A549 (cell line): Measurements from ENCODE around the gene POLR3F. TPM values are rescaled to one million over a fixed set of nuclear protein-coding genes. Genes with fewer than 3 reads are reported as not detected.

Source experiments
- ATAC-seq, 2 experiments: fragments of 200-7000 bp in 1 of 2; fragments of >200 bp in 1 of 2; cut with Nextera tagmentation in 1 of 2; cut with Tn5 transposase in 1 of 2; 3 replicates each; pipeline versions ENCODE4 v1.8.0 to v1.9.1; 2018 to 2020; ENCODE audit warnings: mild to moderate bottlenecking in 1 of 2, moderate library complexity in 1 of 2
- CTCF ChIA-PET: fragments of 300-600 bp; sonication (Branson Sonifier 250); formaldehyde crosslinking; extraction: SDS; loops from one replicate; lab custom pipeline; 2021; ENCODE audit warnings: antibody characterized with exemption, inconsistent platforms; lab: Yijun Ruan, JAX
- POLR2A ChIA-PET: fragments of 350-600 bp; formaldehyde crosslinking; extraction: SDS; loops from one replicate; lab custom pipeline; 2021; ENCODE audit warnings: antibody characterized with exemption, inconsistent platforms; lab: Yijun Ruan, JAX
- DNase-seq, 2 experiments: peaks; one replicate each; pipeline versions ENCODE4 v3.0.0 to v3.0.0-alpha.2; 2011 to 2016; ENCODE audit warnings: low read depth in 1 of 2, low spot score in 1 of 2
- FAIRE-seq: peaks from 2 replicates; lab custom pipeline; 2011; peaks lifted over from hg19 to GRCh38; lab: Jason Lieb, UNC
- H3K27ac ChIP-seq, 2 experiments: fragments of >200 bp; sonication (Bioruptor Twin); formaldehyde crosslinking; 3 replicates each; pipeline ENCODE4 v1.5.1; 2016 to 2017
- H3K4me1 ChIP-seq: fragments of >200 bp; sonication (Bioruptor Twin); formaldehyde crosslinking; 3 replicates; pipeline ENCODE4 v1.6.1; 2016
- H3K4me2 ChIP-seq: fragments of >200 bp; sonication (Bioruptor Twin); formaldehyde crosslinking; 3 replicates; pipeline ENCODE4 v1.6.1; 2016
- H3K4me3 ChIP-seq: fragments of >200 bp; sonication (Bioruptor Twin); formaldehyde crosslinking; 3 replicates; pipeline ENCODE4 v1.5.1; 2016
- H3K9me3 ChIP-seq: fragments of >200 bp; sonication (Bioruptor Twin); formaldehyde crosslinking; 3 replicates; pipeline ENCODE4 v1.6.1; 2016
- BHLHE40 ChIP-seq: IDR thresholded peaks from 2 replicates; pipeline ENCODE4 v1.6.1; 2012; ENCODE audit warnings: low read depth, low read length, inconsistent platforms
- CEBPB ChIP-seq, 2 experiments: fragments of >200 bp in 1 of 2; sonication (Bioruptor Twin) in 1 of 2; formaldehyde crosslinking in 1 of 2; IDR thresholded peaks; 2 replicates each; pipeline ENCODE4 v1.6.1; 2012 to 2016
- CHD4 ChIP-seq: fragments of 200-600 bp; sonication (generic); IDR thresholded peaks from 2 replicates; pipeline ENCODE4 v1.6.1; 2016; ENCODE audit warnings: antibody characterized with exemption, mild to moderate bottlenecking, borderline replicate concordance
- EHF ChIP-seq: fragments of 250-450 bp; sonication (Bioruptor Pico); IDR thresholded peaks from 2 replicates; pipeline ENCODE4 v1.5.0; 2020; ENCODE audit warnings: mild to moderate bottlenecking
- EP300 ChIP-seq, 2 experiments: fragments of >200 bp; sonication (Bioruptor Twin); formaldehyde crosslinking; IDR thresholded peaks; 2 replicates in 1 of 2; 3 replicates in 1 of 2; pipeline ENCODE4 v1.6.1; 2016 to 2017
- FOSB ChIP-seq: fragments of 250-450 bp; sonication (Bioruptor Pico); IDR thresholded peaks from 2 replicates; pipeline ENCODE4 v1.5.0; 2020; ENCODE audit warnings: mild to moderate bottlenecking, moderate library complexity
- HOXB13 ChIP-seq: fragments of 250-450 bp; sonication (Bioruptor Pico); IDR thresholded peaks from 2 replicates; pipeline ENCODE4 v1.5.0; 2020; ENCODE audit warnings: low read depth, mild to moderate bottlenecking, moderate library complexity
- KDM5A ChIP-seq: fragments of 200-600 bp; sonication (generic); IDR thresholded peaks from 2 replicates; pipeline ENCODE4 v1.6.1; 2016; ENCODE audit warnings: antibody characterized with exemption, mild to moderate bottlenecking
- MAZ ChIP-seq: fragments of 150-350 bp; IDR thresholded peaks from 2 replicates; pipeline ENCODE4 v1.6.1; 2014; ENCODE audit warnings: antibody characterized with exemption, low read depth, low read length, borderline replicate concordance
- MYC ChIP-seq: IDR thresholded peaks from 2 replicates; pipeline ENCODE4 v1.6.1; 2012; ENCODE audit warnings: mild to moderate bottlenecking, inconsistent platforms, low read length, improper control_type of control experiment, borderline replicate concordance
- NFE2L2 ChIP-seq: fragments of 150-350 bp; conservative IDR thresholded peaks from 2 replicates; pipeline ENCODE4 v1.6.1; 2014; ENCODE audit warnings: low read length
- NPAS2 ChIP-seq: fragments of 250-450 bp; sonication (Bioruptor Pico); IDR thresholded peaks from 2 replicates; pipeline ENCODE4 v1.8.0; 2022; ENCODE audit warnings: mild to moderate bottlenecking, moderate library complexity, borderline replicate concordance
- NR3C1 ChIP-seq: fragments of >200 bp; sonication (Bioruptor Twin); formaldehyde crosslinking; IDR thresholded peaks from 3 replicates; pipeline ENCODE4 v1.6.1; 2017
- PHF8 ChIP-seq: fragments of 200-600 bp; sonication (generic); IDR thresholded peaks from 2 replicates; pipeline ENCODE4 v1.6.1; 2016; ENCODE audit warnings: low read depth, mild to moderate bottlenecking, antibody characterized with exemption, moderate library complexity, borderline replicate concordance
- POLR2AphosphoS2 ChIP-seq: conservative IDR thresholded peaks from 2 replicates; pipeline ENCODE4 v1.6.1; 2012; ENCODE audit warnings: low read length, improper control_type of control experiment, inconsistent platforms
- RCOR1 ChIP-seq: fragments of 150-350 bp; IDR thresholded peaks from 2 replicates; pipeline ENCODE4 v1.6.1; 2014; ENCODE audit warnings: antibody characterized with exemption, low read length, low read depth
- RFX5 ChIP-seq: fragments of 450-650 bp; IDR thresholded peaks from 2 replicates; pipeline ENCODE4 v1.7.1; 2014; ENCODE audit warnings: antibody characterized with exemption, mild to moderate bottlenecking, moderate library complexity
- RNF2 ChIP-seq: fragments of 200-600 bp; sonication (generic); IDR thresholded peaks from 2 replicates; pipeline ENCODE4 v1.6.1; 2016; ENCODE audit warnings: low read depth, mild to moderate bottlenecking, antibody characterized with exemption, moderate library complexity, borderline replicate concordance
- SMC3 ChIP-seq: fragments of >200 bp; sonication (Bioruptor Twin); formaldehyde crosslinking; IDR thresholded peaks from 3 replicates; pipeline ENCODE4 v1.6.1; 2018; ENCODE audit warnings: inconsistent platforms
- TFCP2L1 ChIP-seq: fragments of 250-450 bp; sonication (Bioruptor Pico); IDR thresholded peaks from 2 replicates; pipeline ENCODE4 v1.5.0; 2021; ENCODE audit warnings: mild to moderate bottlenecking
- ZC3H11A ChIP-seq: fragments of 450-650 bp; IDR thresholded peaks from 2 replicates; pipeline ENCODE4 v1.6.1; 2014; ENCODE audit warnings: antibody characterized with exemption, mild to moderate bottlenecking
- ZFP36 ChIP-seq: fragments of 450-650 bp; IDR thresholded peaks from 2 replicates; pipeline ENCODE4 v1.6.1; 2014; ENCODE audit warnings: borderline replicate concordance; ENCODE audit not compliant: partially characterized antibody
- ZSCAN20 ChIP-seq: fragments of 250-450 bp; sonication (Bioruptor Pico); IDR thresholded peaks from 2 replicates; pipeline ENCODE4 v1.8.0; 2022; ENCODE audit warnings: mild to moderate bottlenecking, moderate library complexity
- WGBS: methylation state at CpG from one replicate; pipeline ENCODE4 v1.1.6; 2017; ENCODE audit errors: missing lambda C conversion rate; 5-methylcytosine and 5-hydroxymethylcytosine counted together
- polyA plus RNA-seq, 4 experiments: library from polyadenylated mRNA; depleted of rRNA in 3 of 4; stranded (reverse); fragments of >200 nt; fragmentation: RNase III in 1 of 4; extraction: RNeasy Plus Mini Kit Qiagen cat#74134 plus additional on column Dnase treatment in 1 of 4; gene quantifications; 2 replicates in 3 of 4; 3 replicates in 1 of 4; pipeline ENCODE4 v1.2.3, GENCODE V29; 2011 to 2017
- TF ChIP-seq, protein P1 (sequence below): fragments of 250-450 bp; sonication (Bioruptor Pico); IDR thresholded peaks from 2 replicates; pipeline ENCODE4 v1.5.0; 2021; ENCODE audit warnings: mild to moderate bottlenecking, moderate library complexity, borderline replicate concordance
- TF ChIP-seq, protein P2 (sequence below): fragments of 150-350 bp; IDR thresholded peaks from 2 replicates; pipeline ENCODE4 v1.6.1; 2014; ENCODE audit warnings: low read depth, mild to moderate bottlenecking, low read length
- TF ChIP-seq, protein P3 (sequence below): IDR thresholded peaks from 2 replicates; pipeline ENCODE4 v1.6.1; 2012
- TF ChIP-seq, protein P4 (sequence below): fragments of 450-650 bp; IDR thresholded peaks from 2 replicates; pipeline ENCODE4 v1.6.1; 2014; ENCODE audit warnings: antibody characterized with exemption
- TF ChIP-seq, protein P5 (sequence below): fragments of >200 bp; sonication (Bioruptor Twin); formaldehyde crosslinking; IDR thresholded peaks from 3 replicates; pipeline ENCODE4 v1.5.1; 2016
- TF ChIP-seq, protein P6 (sequence below): fragments of >200 bp; sonication (Bioruptor Twin); formaldehyde crosslinking; IDR thresholded peaks from 3 replicates; pipeline ENCODE4 v1.6.1; 2016

POLR3F gene
- polyA plus RNA-seq, 2 of the 4 experiments (the other 2 are of a cell fraction): 20.7 to 22.6 TPM

DNA sequence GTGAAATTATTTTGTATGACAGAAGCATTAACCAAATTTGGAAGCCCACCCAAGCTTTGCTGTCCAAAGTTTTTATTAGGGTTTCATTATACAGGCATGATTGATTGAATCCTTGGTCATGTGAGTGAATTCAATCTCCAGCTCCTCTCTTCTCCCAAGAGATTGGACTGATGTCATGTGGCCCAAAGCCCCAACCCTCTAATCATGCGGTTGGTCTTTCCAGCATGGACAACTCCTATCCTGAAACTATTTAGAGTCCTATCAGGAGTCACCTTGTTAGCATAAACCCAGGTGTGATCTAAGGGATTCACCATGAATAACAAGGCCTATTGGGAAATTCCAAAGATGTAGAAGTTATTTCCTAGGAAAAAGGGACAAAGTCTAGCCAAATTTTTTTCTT is 10.6 kb downstream of the POLR3F start:
- no peak for FAIRE-seq
- ChIA-PET CTCF (interaction anchor here (0.6 to 1.3 kb wide), 4 partner anchors 9 to 731 kb away, joined by 3 to 4 read pairs (median 3); no protein-coding TSS in a partner anchor), POLR2A (interaction anchor here (1.1 to 2.1 kb wide), 2 partner anchors 11 to 19 kb away, joined by 3 to 10 read pairs; partner anchors contain the start of genes DZANK1, POLR3F and RBBP9)
- Histone ChIP-seq H3K9me3 (no peaks in the 10 kb centered on the region), H3K4me2 (no peak overlapping the region), H3K4me3 (no peak overlapping the region), H3K4me1 (no peaks in the 10 kb centered on the region), H3K27ac (no peak overlapping the region)
- TF ChIP-seq, protein P1, sequence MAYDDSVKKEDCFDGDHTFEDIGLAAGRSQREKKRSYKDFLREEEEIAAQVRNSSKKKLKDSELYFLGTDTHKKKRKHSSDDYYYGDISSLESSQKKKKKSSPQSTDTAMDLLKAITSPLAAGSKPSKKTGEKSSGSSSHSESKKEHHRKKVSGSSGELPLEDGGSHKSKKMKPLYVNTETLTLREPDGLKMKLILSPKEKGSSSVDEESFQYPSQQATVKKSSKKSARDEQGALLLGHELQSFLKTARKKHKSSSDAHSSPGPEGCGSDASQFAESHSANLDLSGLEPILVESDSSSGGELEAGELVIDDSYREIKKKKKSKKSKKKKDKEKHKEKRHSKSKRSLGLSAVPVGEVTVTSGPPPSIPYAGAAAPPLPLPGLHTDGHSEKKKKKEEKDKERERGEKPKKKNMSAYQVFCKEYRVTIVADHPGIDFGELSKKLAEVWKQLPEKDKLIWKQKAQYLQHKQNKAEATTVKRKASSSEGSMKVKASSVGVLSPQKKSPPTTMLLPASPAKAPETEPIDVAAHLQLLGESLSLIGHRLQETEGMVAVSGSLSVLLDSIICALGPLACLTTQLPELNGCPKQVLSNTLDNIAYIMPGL: no peak
- TF ChIP-seq, protein P2, sequence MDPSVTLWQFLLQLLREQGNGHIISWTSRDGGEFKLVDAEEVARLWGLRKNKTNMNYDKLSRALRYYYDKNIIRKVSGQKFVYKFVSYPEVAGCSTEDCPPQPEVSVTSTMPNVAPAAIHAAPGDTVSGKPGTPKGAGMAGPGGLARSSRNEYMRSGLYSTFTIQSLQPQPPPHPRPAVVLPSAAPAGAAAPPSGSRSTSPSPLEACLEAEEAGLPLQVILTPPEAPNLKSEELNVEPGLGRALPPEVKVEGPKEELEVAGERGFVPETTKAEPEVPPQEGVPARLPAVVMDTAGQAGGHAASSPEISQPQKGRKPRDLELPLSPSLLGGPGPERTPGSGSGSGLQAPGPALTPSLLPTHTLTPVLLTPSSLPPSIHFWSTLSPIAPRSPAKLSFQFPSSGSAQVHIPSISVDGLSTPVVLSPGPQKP: no peak
- TF ChIP-seq MAZ (no peak), ZC3H11A (no peak), ZFP36 (no peak), RNF2 (no peak), KDM5A (no peak), NPAS2 (CRISPR knock-in tag) (no peak), EHF (CRISPR knock-in tag) (no peak), BHLHE40 (no peak), CHD4 (no peak), NR3C1 (no peak)
- TF ChIP-seq, protein P3, sequence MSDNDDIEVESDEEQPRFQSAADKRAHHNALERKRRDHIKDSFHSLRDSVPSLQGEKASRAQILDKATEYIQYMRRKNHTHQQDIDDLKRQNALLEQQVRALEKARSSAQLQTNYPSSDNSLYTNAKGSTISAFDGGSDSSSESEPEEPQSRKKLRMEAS: no peak
- TF ChIP-seq, protein P4, sequence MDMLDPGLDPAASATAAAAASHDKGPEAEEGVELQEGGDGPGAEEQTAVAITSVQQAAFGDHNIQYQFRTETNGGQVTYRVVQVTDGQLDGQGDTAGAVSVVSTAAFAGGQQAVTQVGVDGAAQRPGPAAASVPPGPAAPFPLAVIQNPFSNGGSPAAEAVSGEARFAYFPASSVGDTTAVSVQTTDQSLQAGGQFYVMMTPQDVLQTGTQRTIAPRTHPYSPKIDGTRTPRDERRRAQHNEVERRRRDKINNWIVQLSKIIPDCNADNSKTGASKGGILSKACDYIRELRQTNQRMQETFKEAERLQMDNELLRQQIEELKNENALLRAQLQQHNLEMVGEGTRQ: no peak
- no peak for DNase-seq
- WGBS: 100% methylated on average over 1 of the region's 1 CpG
- ATAC-seq: no peak

DNA sequence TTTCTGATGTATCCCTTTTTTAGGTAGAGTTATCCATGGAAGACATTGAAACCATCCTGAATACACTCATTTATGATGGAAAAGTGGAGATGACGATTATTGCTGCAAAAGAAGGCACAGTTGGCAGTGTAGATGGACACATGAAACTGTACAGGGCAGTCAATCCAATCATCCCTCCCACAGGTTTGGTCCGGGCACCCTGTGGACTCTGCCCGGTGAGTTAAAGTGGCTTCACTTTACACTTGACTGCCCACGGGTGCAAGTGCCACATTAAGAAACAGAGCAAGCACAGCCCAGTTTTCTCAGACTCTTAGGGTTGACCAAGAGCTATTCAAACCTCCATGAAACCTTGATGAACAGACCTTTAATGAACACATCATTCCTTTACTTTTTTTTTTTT is 14.4 kb downstream of the POLR3F start:
- TF ChIP-seq PHF8: no peak
- TF ChIP-seq RCOR1: no peak
- no peak for TF ChIP-seq CEBPB (IDR thresholded peaks at IDR 0.05)
- ChIA-PET CTCF (interaction anchor here (1.5 to 1.6 kb wide), 2 partner anchors 9 to 15 kb away, joined by 3 to 6 read pairs; partner anchors contain the start of gene RBBP9), POLR2A (no interaction called here)
- Histone ChIP-seq H3K4me3 (no peak overlapping the region), H3K27ac (no peak overlapping the region), H3K4me2 (no peak overlapping the region), H3K4me1 (no peaks in the 10 kb centered on the region), H3K9me3 (no peaks in the 10 kb centered on the region)
- WGBS: 93% methylated on average over 4 of the region's 4 CpGs
- ATAC-seq: no peak
- DNase-seq: no peak
- no peak for FAIRE-seq

DNA sequence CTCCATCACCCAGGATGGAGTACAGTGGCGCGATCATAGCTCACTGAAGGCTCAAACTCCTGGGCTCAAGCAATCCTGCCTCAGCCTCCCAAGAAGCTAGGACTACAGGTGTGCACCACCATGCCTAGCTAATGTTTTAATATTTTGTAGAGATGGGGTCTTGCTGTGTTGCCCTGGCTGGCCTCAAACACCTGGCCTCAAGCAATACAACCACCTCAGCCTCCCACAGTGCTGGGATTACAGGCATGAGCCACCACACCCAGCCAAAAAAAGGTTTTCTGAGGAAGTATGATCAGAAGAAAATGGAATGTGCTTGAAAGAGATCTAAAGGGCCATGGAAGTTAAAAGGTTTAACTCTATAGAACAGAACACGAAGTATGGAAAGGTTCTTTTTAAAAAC is 21.1 kb downstream of the POLR3F start:
- Histone ChIP-seq H3K4me3 (no peak overlapping the region), H3K27ac (no peak overlapping the region), H3K9me3 (no peaks in the 10 kb centered on the region), H3K4me1 (no peaks in the 10 kb centered on the region), H3K4me2 (no peak overlapping the region)
- DNase-seq (no peak), ATAC-seq (no peak), FAIRE-seq (no peak)
- POLR2A ChIA-PET: no interaction called here
- CTCF ChIA-PET: no interaction called here
- 93% methylated on average over 3 of the region's 3 CpGs for WGBS
- TF ChIP-seq POLR2AphosphoS2: no peak
- TF ChIP-seq RNF2: no peak
- TF ChIP-seq PHF8: no peak
- no peak for TF ChIP-seq TFCP2L1
- TF ChIP-seq SMC3: no peak
- no peak for TF ChIP-seq RFX5
- no peak for TF ChIP-seq EP300 (IDR thresholded peaks at IDR 0.05)
- no peak for TF ChIP-seq CEBPB (IDR thresholded peaks at IDR 0.05)
- TF ChIP-seq, protein P5, sequence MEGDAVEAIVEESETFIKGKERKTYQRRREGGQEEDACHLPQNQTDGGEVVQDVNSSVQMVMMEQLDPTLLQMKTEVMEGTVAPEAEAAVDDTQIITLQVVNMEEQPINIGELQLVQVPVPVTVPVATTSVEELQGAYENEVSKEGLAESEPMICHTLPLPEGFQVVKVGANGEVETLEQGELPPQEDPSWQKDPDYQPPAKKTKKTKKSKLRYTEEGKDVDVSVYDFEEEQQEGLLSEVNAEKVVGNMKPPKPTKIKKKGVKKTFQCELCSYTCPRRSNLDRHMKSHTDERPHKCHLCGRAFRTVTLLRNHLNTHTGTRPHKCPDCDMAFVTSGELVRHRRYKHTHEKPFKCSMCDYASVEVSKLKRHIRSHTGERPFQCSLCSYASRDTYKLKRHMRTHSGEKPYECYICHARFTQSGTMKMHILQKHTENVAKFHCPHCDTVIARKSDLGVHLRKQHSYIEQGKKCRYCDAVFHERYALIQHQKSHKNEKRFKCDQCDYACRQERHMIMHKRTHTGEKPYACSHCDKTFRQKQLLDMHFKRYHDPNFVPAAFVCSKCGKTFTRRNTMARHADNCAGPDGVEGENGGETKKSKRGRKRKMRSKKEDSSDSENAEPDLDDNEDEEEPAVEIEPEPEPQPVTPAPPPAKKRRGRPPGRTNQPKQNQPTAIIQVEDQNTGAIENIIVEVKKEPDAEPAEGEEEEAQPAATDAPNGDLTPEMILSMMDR: no peak
- no peak for TF ChIP-seq ZSCAN20 (CRISPR knock-in tag)
- no peak for TF ChIP-seq MAZ
- TF ChIP-seq HOXB13 (CRISPR knock-in tag): no peak
- no peak for TF ChIP-seq ZFP36
- TF ChIP-seq MYC: no peak
- no peak for TF ChIP-seq FOSB
- TF ChIP-seq, protein P6, sequence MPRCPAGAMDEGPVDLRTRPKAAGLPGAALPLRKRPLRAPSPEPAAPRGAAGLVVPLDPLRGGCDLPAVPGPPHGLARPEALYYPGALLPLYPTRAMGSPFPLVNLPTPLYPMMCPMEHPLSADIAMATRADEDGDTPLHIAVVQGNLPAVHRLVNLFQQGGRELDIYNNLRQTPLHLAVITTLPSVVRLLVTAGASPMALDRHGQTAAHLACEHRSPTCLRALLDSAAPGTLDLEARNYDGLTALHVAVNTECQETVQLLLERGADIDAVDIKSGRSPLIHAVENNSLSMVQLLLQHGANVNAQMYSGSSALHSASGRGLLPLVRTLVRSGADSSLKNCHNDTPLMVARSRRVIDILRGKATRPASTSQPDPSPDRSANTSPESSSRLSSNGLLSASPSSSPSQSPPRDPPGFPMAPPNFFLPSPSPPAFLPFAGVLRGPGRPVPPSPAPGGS: no peak
- TF ChIP-seq NFE2L2: no peak
